GM23338 (cell line): Measurements from ENCODE around the gene SYT7. TPM values are rescaled to one million over a fixed set of nuclear protein-coding genes. Genes with fewer than 3 reads are reported as not detected.

Source experiments
- ATAC-seq: fragments of 200-7000 bp; cut with Tn5 transposase; 3 replicates; pipeline ENCODE4 v1.9.1; 2020
- DNase-seq: peaks from one replicate; pipeline ENCODE4 v3.0.0-alpha.2; 2015; ENCODE audit warnings: low spot score
- H2AFZ ChIP-seq: fragments of 200-600 bp; sonication (generic); 2 replicates; pipeline ENCODE4 v1.8.0; 2016; ENCODE audit warnings: antibody characterized with exemption, mild to moderate bottlenecking, moderate library complexity
- H3F3A ChIP-seq: fragments of 200-600 bp; sonication (generic); replicated peaks from 2 replicates; pipeline ENCODE4 v1.8.0; 2017; ENCODE audit warnings: antibody characterized with exemption, mixed run types, low read depth
- H3K27ac ChIP-seq: fragments of 200-600 bp; sonication (generic); 2 replicates; pipeline ENCODE4 v1.6.1; 2016; ENCODE audit warnings: low read depth
- H3K27me3 ChIP-seq: fragments of 200-600 bp; sonication (generic); 2 replicates; pipeline ENCODE4 v1.8.0; 2016; ENCODE audit warnings: mild to moderate bottlenecking, mixed run types, moderate library complexity; ENCODE audit not compliant: insufficient read depth
- H3K36me3 ChIP-seq: fragments of 200-600 bp; sonication (generic); 2 replicates; pipeline ENCODE4 v1.8.0; 2016; ENCODE audit warnings: mild to moderate bottlenecking; ENCODE audit not compliant: insufficient read depth
- H3K4me1 ChIP-seq: fragments of 200-600 bp; sonication (generic); 2 replicates; pipeline ENCODE4 v1.8.0; 2016; ENCODE audit warnings: mild to moderate bottlenecking, moderate library complexity; ENCODE audit not compliant: insufficient read depth
- H3K4me2 ChIP-seq: fragments of 200-600 bp; sonication (generic); 2 replicates; pipeline ENCODE4 v1.7.1; 2017; ENCODE audit warnings: mixed run types
- H3K4me3 ChIP-seq: fragments of 200-600 bp; sonication (generic); 2 replicates; pipeline ENCODE4 v1.6.1; 2016; ENCODE audit warnings: mixed run types
- H3K79me2 ChIP-seq: fragments of 200-600 bp; sonication (generic); replicated peaks from 2 replicates; pipeline ENCODE4 v1.8.0; 2017; ENCODE audit warnings: mild to moderate bottlenecking; ENCODE audit not compliant: insufficient read depth
- H3K9me2 ChIP-seq: fragments of 200-600 bp; sonication (generic); 2 replicates; pipeline ENCODE4 v1.8.0; 2017; ENCODE audit not compliant: insufficient read depth
- H4K20me1 ChIP-seq: fragments of 200-600 bp; sonication (generic); replicated peaks from 2 replicates; pipeline ENCODE4 v1.8.0; 2017; ENCODE audit warnings: mild to moderate bottlenecking; ENCODE audit not compliant: insufficient read depth
- H3K27ac Mint-ChIP-seq: 2 replicates; pipeline ENCODE4 v1.8.0; 2020; ENCODE audit warnings: inconsistent platforms, mild to moderate bottlenecking, moderate library complexity, mixed read lengths
- H3K27me3 Mint-ChIP-seq: 3 replicates; pipeline ENCODE4 v1.8.0; 2022; ENCODE audit warnings: low read depth, mild to moderate bottlenecking, moderate library complexity, mixed read lengths, inconsistent platforms; ENCODE audit not compliant: insufficient read depth, poor library complexity
- H3K36me3 Mint-ChIP-seq: 3 replicates; pipeline ENCODE4 v1.8.0; 2021; ENCODE audit warnings: low read depth, mild to moderate bottlenecking, inconsistent platforms, moderate library complexity, mixed read lengths
- H3K4me1 Mint-ChIP-seq: 3 replicates; pipeline ENCODE4 v1.8.0; 2020; ENCODE audit warnings: mild to moderate bottlenecking, inconsistent platforms, mixed read lengths
- H3K4me3 Mint-ChIP-seq: 3 replicates; pipeline ENCODE4 v1.8.0; 2021; ENCODE audit warnings: moderate library complexity, mild to moderate bottlenecking, inconsistent platforms, mixed read lengths
- H3K9me3 Mint-ChIP-seq: 3 replicates; pipeline ENCODE4 v1.8.0; 2020; ENCODE audit warnings: moderate library complexity, mild to moderate bottlenecking, inconsistent platforms, mixed read lengths
- CTCF ChIP-seq, 2 experiments: fragments of 200-600 bp in 1 of 2; sonication (generic) in 1 of 2; conservative IDR thresholded peaks; 2 replicates each; pipeline versions ENCODE4 v1.5.1 to v1.6.1; 2016 to 2017; ENCODE audit warnings: antibody characterized with exemption in 2 of 2, low read depth in 2 of 2, mild to moderate bottlenecking in 2 of 2, moderate library complexity in 1 of 2
- EZH2 ChIP-seq: fragments of 200-600 bp; sonication (generic); IDR thresholded peaks from one replicate; pipeline ENCODE4 v1.8.0; 2017; ENCODE audit warnings: antibody characterized with exemption, mild to moderate bottlenecking, low read depth; ENCODE audit not compliant: unreplicated experiment
- EZH2phosphoT487 ChIP-seq: fragments of 200-600 bp; sonication (generic); IDR thresholded peaks from one replicate; pipeline ENCODE4 v1.8.1; 2018; ENCODE audit warnings: antibody characterized with exemption; ENCODE audit not compliant: unreplicated experiment
- STAT1 ChIP-seq: IDR thresholded peaks from one replicate; pipeline ENCODE4 v1.6.1; 2016; ENCODE audit warnings: antibody characterized with exemption; ENCODE audit not compliant: unreplicated experiment
- ZNF114 ChIP-seq: fragments of 250-450 bp; sonication (Bioruptor Pico); IDR thresholded peaks from 2 replicates; pipeline ENCODE4 v1.5.0; 2020; ENCODE audit warnings: mild to moderate bottlenecking, moderate library complexity
- ZNF331 ChIP-seq: fragments of 250-450 bp; sonication (Bioruptor Pico); IDR thresholded peaks from 2 replicates; pipeline ENCODE4 v1.5.0; 2020; ENCODE audit warnings: low read depth, mild to moderate bottlenecking, moderate library complexity
- polyA plus RNA-seq: library from polyadenylated mRNA; unstranded; fragments of >200 nt; fragmentation: Nextera tagmentation; extraction: Ambion mirVana; gene quantifications from 2 replicates; pipeline ENCODE4 v1.2.1, GENCODE V29; 2016
- total RNA-seq: library from RNA; depleted of rRNA; stranded (reverse); fragments of >200 nt; shearing (Covaris generic); gene quantifications from 2 replicates; pipeline ENCODE4 v1.2.3, GENCODE V29; 2014
- TF ChIP-seq, protein P1 (sequence below): IDR thresholded peaks from 2 replicates; pipeline ENCODE4 v1.6.1; 2016; ENCODE audit warnings: antibody characterized with exemption
- TF ChIP-seq, protein P2 (sequence below): fragments of 250-450 bp; sonication (Bioruptor Pico); IDR thresholded peaks from 2 replicates; pipeline ENCODE4 v1.5.0; 2020; ENCODE audit warnings: mild to moderate bottlenecking, moderate library complexity

Gene SYT7
- total and polyA plus RNA-seq, 2 experiments from 2014 or later: 1.6 to 10.3 TPM

DNA sequence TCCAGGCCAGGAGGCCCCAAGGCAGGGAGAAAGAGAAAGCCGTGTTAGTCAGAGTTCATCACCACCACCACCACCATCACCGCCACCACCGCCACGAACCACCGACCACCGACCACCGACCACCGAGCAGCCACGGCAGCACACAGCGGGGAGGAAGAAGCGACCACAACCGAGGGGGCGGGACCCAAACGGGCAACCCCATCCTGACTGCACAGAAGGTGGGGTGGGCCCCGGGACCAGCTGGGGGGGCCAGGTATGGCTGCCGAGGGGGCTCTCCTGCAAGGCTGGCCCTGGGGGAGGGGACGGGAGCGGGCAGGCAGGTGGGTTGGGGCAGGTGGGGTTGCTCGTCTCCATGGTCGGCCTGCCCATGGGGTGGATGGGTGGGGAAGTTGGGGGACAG, 34.2 kb downstream of the SYT7 start:
- Histone ChIP-seq H3K36me3 (no peaks in the 10 kb centered on the region), H3K27me3 (no peaks in the 10 kb centered on the region), H4K20me1 (no peaks in the 10 kb centered on the region), H3K27ac (no peak overlapping the region), H3K4me2 (no peak overlapping the region), H3K4me3 (no peak overlapping the region), H3F3A (no peaks in the 10 kb centered on the region), H3K4me1 (peaks cover 8% of the 10 kb centered on the region), H3K9me2 (peaks cover 9% of the 10 kb centered on the region), H3K79me2 (no peaks in the 10 kb centered on the region), H2AFZ (no peak overlapping the region)
- no peak for ATAC-seq
- no peak for DNase-seq
- Mint-ChIP-seq H3K27ac (no peak overlapping the region), H3K9me3 (no peaks in the 10 kb centered on the region), H3K27me3 (peaks cover 11% of the 10 kb centered on the region), H3K4me3 (no peak overlapping the region), H3K36me3 (no peaks in the 10 kb centered on the region; the same call in 2 of the 3 replicates), H3K4me1 (peaks cover 31% of the 10 kb centered on the region)
- TF ChIP-seq, protein P1, sequence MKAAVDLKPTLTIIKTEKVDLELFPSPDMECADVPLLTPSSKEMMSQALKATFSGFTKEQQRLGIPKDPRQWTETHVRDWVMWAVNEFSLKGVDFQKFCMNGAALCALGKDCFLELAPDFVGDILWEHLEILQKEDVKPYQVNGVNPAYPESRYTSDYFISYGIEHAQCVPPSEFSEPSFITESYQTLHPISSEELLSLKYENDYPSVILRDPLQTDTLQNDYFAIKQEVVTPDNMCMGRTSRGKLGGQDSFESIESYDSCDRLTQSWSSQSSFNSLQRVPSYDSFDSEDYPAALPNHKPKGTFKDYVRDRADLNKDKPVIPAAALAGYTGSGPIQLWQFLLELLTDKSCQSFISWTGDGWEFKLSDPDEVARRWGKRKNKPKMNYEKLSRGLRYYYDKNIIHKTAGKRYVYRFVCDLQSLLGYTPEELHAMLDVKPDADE: no peak
- TF ChIP-seq ZNF331: no peak
- TF ChIP-seq ZNF114 (CRISPR knock-in tag): no peak
- no peak for TF ChIP-seq EZH2
- TF ChIP-seq STAT1: no peak
- no peak for TF ChIP-seq EZH2phosphoT487
- TF ChIP-seq, protein P2, sequence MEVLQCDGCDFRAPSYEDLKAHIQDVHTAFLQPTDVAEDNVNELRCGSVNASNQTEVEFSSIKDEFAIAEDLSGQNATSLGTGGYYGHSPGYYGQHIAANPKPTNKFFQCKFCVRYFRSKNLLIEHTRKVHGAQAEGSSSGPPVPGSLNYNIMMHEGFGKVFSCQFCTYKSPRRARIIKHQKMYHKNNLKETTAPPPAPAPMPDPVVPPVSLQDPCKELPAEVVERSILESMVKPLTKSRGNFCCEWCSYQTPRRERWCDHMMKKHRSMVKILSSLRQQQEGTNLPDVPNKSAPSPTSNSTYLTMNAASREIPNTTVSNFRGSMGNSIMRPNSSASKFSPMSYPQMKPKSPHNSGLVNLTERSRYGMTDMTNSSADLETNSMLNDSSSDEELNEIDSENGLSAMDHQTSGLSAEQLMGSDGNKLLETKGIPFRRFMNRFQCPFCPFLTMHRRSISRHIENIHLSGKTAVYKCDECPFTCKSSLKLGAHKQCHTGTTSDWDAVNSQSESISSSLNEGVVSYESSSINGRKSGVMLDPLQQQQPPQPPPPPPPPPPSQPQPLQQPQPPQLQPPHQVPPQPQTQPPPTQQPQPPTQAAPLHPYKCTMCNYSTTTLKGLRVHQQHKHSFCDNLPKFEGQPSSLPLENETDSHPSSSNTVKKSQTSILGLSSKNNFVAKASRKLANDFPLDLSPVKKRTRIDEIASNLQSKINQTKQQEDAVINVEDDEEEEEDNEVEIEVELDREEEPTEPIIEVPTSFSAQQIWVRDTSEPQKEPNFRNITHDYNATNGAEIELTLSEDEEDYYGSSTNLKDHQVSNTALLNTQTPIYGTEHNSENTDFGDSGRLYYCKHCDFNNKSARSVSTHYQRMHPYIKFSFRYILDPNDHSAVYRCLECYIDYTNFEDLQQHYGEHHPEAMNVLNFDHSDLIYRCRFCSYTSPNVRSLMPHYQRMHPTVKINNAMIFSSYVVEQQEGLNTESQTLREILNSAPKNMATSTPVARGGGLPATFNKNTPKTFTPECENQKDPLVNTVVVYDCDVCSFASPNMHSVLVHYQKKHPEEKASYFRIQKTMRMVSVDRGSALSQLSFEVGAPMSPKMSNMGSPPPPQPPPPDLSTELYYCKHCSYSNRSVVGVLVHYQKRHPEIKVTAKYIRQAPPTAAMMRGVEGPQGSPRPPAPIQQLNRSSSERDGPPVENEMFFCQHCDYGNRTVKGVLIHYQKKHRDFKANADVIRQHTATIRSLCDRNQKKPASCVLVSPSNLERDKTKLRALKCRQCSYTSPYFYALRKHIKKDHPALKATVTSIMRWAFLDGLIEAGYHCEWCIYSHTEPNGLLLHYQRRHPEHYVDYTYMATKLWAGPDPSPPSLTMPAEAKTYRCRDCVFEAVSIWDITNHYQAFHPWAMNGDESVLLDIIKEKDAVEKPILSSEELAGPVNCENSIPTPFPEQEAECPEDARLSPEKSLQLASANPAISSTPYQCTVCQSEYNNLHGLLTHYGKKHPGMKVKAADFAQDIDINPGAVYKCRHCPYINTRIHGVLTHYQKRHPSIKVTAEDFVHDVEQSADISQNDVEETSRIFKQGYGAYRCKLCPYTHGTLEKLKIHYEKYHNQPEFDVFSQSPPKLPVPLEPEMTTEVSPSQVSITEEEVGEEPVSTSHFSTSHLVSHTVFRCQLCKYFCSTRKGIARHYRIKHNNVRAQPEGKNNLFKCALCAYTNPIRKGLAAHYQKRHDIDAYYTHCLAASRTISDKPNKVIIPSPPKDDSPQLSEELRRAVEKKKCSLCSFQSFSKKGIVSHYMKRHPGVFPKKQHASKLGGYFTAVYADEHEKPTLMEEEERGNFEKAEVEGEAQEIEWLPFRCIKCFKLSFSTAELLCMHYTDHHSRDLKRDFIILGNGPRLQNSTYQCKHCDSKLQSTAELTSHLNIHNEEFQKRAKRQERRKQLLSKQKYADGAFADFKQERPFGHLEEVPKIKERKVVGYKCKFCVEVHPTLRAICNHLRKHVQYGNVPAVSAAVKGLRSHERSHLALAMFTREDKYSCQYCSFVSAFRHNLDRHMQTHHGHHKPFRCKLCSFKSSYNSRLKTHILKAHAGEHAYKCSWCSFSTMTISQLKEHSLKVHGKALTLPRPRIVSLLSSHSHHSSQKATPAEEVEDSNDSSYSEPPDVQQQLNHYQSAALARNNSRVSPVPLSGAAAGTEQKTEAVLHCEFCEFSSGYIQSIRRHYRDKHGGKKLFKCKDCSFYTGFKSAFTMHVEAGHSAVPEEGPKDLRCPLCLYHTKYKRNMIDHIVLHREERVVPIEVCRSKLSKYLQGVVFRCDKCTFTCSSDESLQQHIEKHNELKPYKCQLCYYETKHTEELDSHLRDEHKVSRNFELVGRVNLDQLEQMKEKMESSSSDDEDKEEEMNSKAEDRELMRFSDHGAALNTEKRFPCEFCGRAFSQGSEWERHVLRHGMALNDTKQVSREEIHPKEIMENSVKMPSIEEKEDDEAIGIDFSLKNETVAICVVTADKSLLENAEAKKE (CRISPR knock-in tag): no peak
- TF ChIP-seq CTCF (conservative IDR thresholded peaks at IDR 0.05; ENCODE audit: low read depth in 2 of 2): no peak
